Heart right ventricle (tissue), 16 donors: ENCODE measurements around the gene ANKRD12. TPM values are rescaled to one million over a fixed set of nuclear protein-coding genes. Genes with fewer than 3 reads are reported as not detected.

Experiments
- ATAC-seq, 8 donors: fragments of 200-7000 bp; cut with Tn5 transposase; one replicate each; pipeline ENCODE4 v1.9.1; 2020; ENCODE audit warnings: mild to moderate bottlenecking in 8 of 8, moderate library complexity in 8 of 8, moderate number of reproducible peaks in 1 of 8
- DNase-seq, 2 donors: peaks; one replicate each; pipeline ENCODE4 v3.0.0-alpha.2; 2020
- H3K27ac ChIP-seq, 10 donors: fragments of 200-600 bp; sonication (generic) in 2 of 10; one replicate each; pipeline versions ENCODE4 v1.5.0 to v1.8.0; 2020 to 2022; ENCODE audit warnings: mild to moderate bottlenecking in 3 of 10
- H3K27me3 ChIP-seq, 7 donors: fragments of 200-600 bp; one replicate each; pipeline ENCODE4 v1.8.0; 2021 to 2022; ENCODE audit warnings: mild to moderate bottlenecking in 2 of 7
- H3K36me3 ChIP-seq, 9 donors: fragments of 200-600 bp; sonication (generic) in 1 of 9; one replicate each; pipeline versions ENCODE4 v1.5.0 to v1.8.0; 2020 to 2022; ENCODE audit warnings: mild to moderate bottlenecking in 2 of 9
- H3K4me1 ChIP-seq, 9 donors: fragments of 200-600 bp; sonication (generic) in 1 of 9; one replicate each; pipeline versions ENCODE4 v1.5.0 to v1.8.0; 2020 to 2022; ENCODE audit warnings: mild to moderate bottlenecking in 4 of 9
- H3K4me3 ChIP-seq, 10 donors: fragments of 200-600 bp; sonication (generic) in 2 of 10; one replicate each; pipeline versions ENCODE4 v1.5.0 to v1.8.0; 2020 to 2022; ENCODE audit warnings: mild to moderate bottlenecking in 7 of 10, moderate library complexity in 2 of 10
- H3K9me3 ChIP-seq, 11 donors: fragments of 200-600 bp in 10 of 11; sonication (generic) in 2 of 11; one replicate each; pipeline versions ENCODE4 v1.5.0 to v1.8.0; 2013 to 2022; ENCODE audit warnings: mild to moderate bottlenecking in 2 of 11, control low read depth in 1 of 11, moderate library complexity in 1 of 11
- CTCF ChIP-seq, 9 donors: fragments of 200-600 bp; sonication (generic) in 2 of 9; IDR thresholded peaks; one replicate each; pipeline versions ENCODE4 v1.5.0 to v1.8.0; 2021 to 2022; ENCODE audit warnings: antibody characterized with exemption in 9 of 9, mild to moderate bottlenecking in 5 of 9, moderate library complexity in 1 of 9
- WGBS, 2 donors: extraction: QIAGEN DNeasy Blood & Tissue Kit; methylation state at CpG; one replicate each; pipeline ENCODE4 v1.1.7; 2013; ENCODE audit warnings: inconsistent platforms in 1 of 2; 5-methylcytosine and 5-hydroxymethylcytosine counted together
- intact Hi-C, 10 donors: fragments of 100-400 bp; cut with DNase I; formaldehyde crosslinking; loops; one replicate each; pipeline versions ENCODE4 v1.11.1 to v1.14.2; 2022
- polyA plus RNA-seq, 2 donors: library from polyadenylated mRNA; stranded (reverse); fragments of 200-250 nt; gene quantifications; one replicate each; pipeline ENCODE4 v1.2.3, GENCODE V29; 2013
- total RNA-seq, 10 donors: library from RNA; stranded (reverse); fragmentation: NEBNext Ultra II Directional in 3 of 10; extraction: Animal tissue kit (Norgen Biotek cat#: 25700) in 3 of 10; gene quantifications; one replicate each; pipeline versions ENCODE4 v1.2.1 to v1.2.4, GENCODE V29; 2021 to 2023
- donor health status: Arrhythmogenic right ventricular cardiomyopathy.
- donor health status: ischemic (EF 13 %, LVEDD 7.1; RV severe dilation, severe dysfunction).
- donor health status: healthy with polysubstance abuse.
- donor health status: DM: no; HTN: yes; CAD: no.
- donor health status: DM: no; HTN: no; CAD: no.
- donor health status: ischemic (EF 25% LVEDD 6.9; RV normal size, moderate dysfunction).
- donor health status: ischemic (EF 25% LVEDD 5.7; RV mildly dilated, moderate dysfunction).
- donor health status: healthy.
- donor health status: DM: yes; HTN: yes; CAD: no.
- donor health status: Ischemic cardiomyopathy.
- donor health status: ischemic (EF 35%, LVEDD 5.7; RV mildly dilated, moderate dysfunction).
- donor health status: nonischemic (EF 11% LVEDD 7.7; RV severe dilation, severe dysfunction).
- donor health status: DM: yes; HTN: yes; CAD: no.
- donor health status: PGD.
- donor health status: ischemic (EF 29% LVEDD 5.4; RV normal size, mild dysfunction).
- donor health status: nonischemic (EF 23%, LVEDD 6.1; RV moderate dilation, normal function).

ANKRD12 gene
- total and polyA plus RNA-seq, 12 donors, result 3.1 to 70.2 (median 55.5) TPM

- TF ChIP-seq CTCF (IDR thresholded peaks at IDR 0.05), result peak in 7 of 9 donors; percentile 33 to 63 (median 51)
- Histone ChIP-seq H3K4me1 (peaks cover 0 to 27% (median 16%) of the 10 kb centered on the region in 9 donors), H3K36me3 (peaks cover 0 to 24% (median 14%) of the 10 kb centered on the region in 9 donors), H3K9me3 (no peaks in the 10 kb centered on the region), H3K27ac (peak within 1 kb of the TSS in 9 of 10 donors; percentile 29 to 88 (median 80)), H3K4me3 (peak within 1 kb of the TSS; percentile 58 to 95 (median 78)), H3K27me3 (peaks cover 0 to 4% (median 0%) of the 10 kb centered on the region in 7 donors)
- 0% methylated on average over 53 to 66 of the region's 67 CpGs for WGBS, 2 donors
- intact Hi-C loops, result loop anchor here in 4 of 10 donors (2.0 to 10.0 kb wide), 5 partner anchors 138 to 262 kb away; partner anchors contain the start of gene RALBP1 (in 1 of the 4)
- peak; percentile 95 to 98 (median 96) for ATAC-seq
- DNase-seq, result peak; percentile 92 to 95
Measured at GRCh38 chr18:9334329-9334972, 197.9 kb downstream of the ANKRD12 start, which contains the start of gene TWSG1. TSS of gene TWSG1 (plus strand) at chr18:9334773. CDS start at chr18:9337230, 2,457 bp downstream.

- TF ChIP-seq CTCF (IDR thresholded peaks at IDR 0.05), result peak in 3 of 9 donors; percentile 21 to 34 (median 23)
- H3K4me1 ChIP-seq, result peaks cover 0 to 27% (median 16%) of the 10 kb centered on the region in 9 donors
- peaks cover 0 to 4% (median 0%) of the 10 kb centered on the region in 7 donors for H3K27me3 ChIP-seq
- no peak for DNase-seq
- peak overlapping the region in 9 of 10 donors; percentile 29 to 88 (median 80) for H3K27ac ChIP-seq
- H3K4me3 ChIP-seq, result peak overlapping the region; percentile 58 to 95 (median 78)
- intact Hi-C loops, result loop anchor here in 4 of 10 donors (2.0 to 10.0 kb wide), 6 partner anchors 137 to 263 kb away; partner anchors contain the start of gene RALBP1 (in 2 of the 4)
- H3K36me3 ChIP-seq, result peaks cover 0 to 30% (median 14%) of the 10 kb centered on the region in 9 donors
- peak in 7 of 8 donors; percentile 35 to 75 (median 58) for ATAC-seq
- WGBS, 2 donors, result 5% methylated on average over 44 to 55 of the region's 55 CpGs
- no peaks in the 10 kb centered on the region for H3K9me3 ChIP-seq
Measured at GRCh38 chr18:9334973-9335696, 198.6 kb downstream of the ANKRD12 start.

Other genes with a start within 250 kb of the ANKRD12 start
- gene NDUFV2, start 34.1 kb upstream of the ANKRD12 start, total RNA-seq, result 100 to 1,000 TPM; 362 to 529 (median 480) TPM
- 1,000 to 10,000 TPM in 1 of 2 donors, 100 to 1,000 TPM in 1; 486 to 1,061 TPM for gene NDUFV2, start 34.1 kb upstream of the ANKRD12 start, polyA plus RNA-seq
- gene TWSG1, start 198.0 kb downstream of the ANKRD12 start, total RNA-seq, result 10 to 100 TPM in 7 of 10 donors, 1 to 10 TPM in 3; 7.4 to 15.0 (median 12.0) TPM
- 1 to 10 TPM; 6.6 to 9.3 TPM for gene TWSG1, start 198.0 kb downstream of the ANKRD12 start, polyA plus RNA-seq